ENCODE measurements around the gene SLC9A6.
"Not testable (repeated sequence)": the region's sequence is repeated elsewhere in the genome, so short reads cannot be mapped to it uniquely, and the experiment has no call there.

SLC9A6 gene

DNA sequence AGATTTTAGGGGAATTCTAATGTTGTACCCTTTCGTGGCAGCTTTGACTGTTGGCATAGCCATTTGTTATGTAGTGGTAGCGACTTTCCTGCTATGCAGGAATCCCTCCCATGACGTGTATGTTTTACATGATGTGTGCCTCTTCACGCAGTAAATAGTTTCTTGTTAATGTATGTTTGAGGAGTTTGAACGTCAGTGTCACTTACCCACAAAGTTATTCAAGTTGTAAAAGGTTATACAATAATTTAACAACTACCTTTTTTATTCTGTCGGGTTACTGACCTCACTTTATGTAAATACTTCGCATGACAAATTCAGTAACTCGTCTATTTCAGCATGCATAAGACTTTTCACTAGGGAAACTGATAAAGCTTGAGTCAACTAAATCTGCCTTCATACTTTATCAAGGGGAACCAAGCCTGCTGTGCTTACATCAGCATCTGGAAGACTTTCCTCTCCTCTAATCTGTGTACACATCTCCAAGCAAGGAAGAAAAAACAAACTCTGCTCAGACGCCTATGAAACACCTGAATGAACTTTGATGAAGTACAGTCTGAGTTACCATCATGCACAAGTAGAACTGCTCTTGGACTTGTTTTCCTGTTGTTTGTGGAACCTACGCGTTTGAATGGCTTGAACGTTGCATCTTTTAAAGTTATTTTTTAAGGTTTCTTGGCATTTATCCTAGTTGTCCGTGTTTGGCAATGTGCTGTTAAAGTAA lies 61.2 kb downstream of the SLC9A6 start:
- Histone ChIP-seq H3K4me3 (ENCODE audit: low read depth, low read length) (no peak overlapping the region), H3K9ac (ENCODE audit: low read length) (no peak overlapping the region), H3K9me3 (ENCODE audit: control insufficient read depth, insufficient read depth, low read depth, low read length) (no peaks in the 10 kb centered on the region), H3K4me1 (ENCODE audit: control insufficient read depth, insufficient read depth, low read length) (peaks cover 3% of the 10 kb centered on the region; the same call in 1 of the 2 replicates), H3K27me3 (ENCODE audit: control insufficient read depth, insufficient read depth, low read length) (no peaks in the 10 kb centered on the region; the same call in 1 of the 2 replicates), H3K27ac (ENCODE audit: low read depth, low read length) (no peak overlapping the region), H3K36me3 (ENCODE audit: control insufficient read depth, insufficient read depth, low read length) (peaks cover 21% of the 10 kb centered on the region)

DNA sequence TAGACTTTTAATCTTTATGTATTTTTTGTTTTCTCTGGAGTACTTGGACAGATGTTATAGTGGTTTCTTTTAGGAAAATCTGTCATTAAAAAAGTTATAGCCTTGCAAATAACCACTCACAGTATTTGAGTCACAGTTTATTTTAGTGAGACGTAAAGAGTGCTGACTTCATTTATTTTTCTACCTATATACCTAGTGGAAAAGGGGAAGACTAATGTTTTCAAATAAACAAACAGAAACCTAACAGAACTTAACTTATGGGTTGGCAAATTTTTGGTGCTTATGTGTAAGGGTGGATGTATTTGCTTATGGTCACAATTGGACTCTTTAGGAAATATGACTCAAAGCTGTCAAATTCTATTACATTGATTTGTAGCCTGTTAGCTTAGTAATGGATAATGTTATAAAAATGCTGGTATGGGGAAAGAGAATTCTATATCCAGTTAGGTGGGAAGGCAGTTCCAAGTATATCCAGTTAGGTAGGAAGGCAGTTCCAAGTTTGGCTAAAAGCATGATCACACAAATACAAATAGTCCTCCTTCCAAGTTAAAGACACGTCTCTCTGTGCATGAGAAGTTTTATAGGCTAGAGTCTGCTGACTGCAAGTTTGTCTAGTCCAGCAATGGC lies 61.9 kb downstream of the SLC9A6 start:
- Histone ChIP-seq H3K4me3 (ENCODE audit: low read depth, low read length) (no peak overlapping the region), H3K36me3 (ENCODE audit: control insufficient read depth, insufficient read depth, low read length) (peaks cover 18% of the 10 kb centered on the region), H3K4me1 (ENCODE audit: control insufficient read depth, insufficient read depth, low read length) (peaks cover 3% of the 10 kb centered on the region; the same call in 1 of the 2 replicates), H3K9ac (ENCODE audit: low read length) (no peak overlapping the region), H3K9me3 (ENCODE audit: control insufficient read depth, insufficient read depth, low read depth, low read length) (no peaks in the 10 kb centered on the region), H3K27ac (ENCODE audit: low read depth, low read length) (no peak overlapping the region), H3K27me3 (ENCODE audit: control insufficient read depth, insufficient read depth, low read length) (no peaks in the 10 kb centered on the region; the same call in 1 of the 2 replicates)

DNA sequence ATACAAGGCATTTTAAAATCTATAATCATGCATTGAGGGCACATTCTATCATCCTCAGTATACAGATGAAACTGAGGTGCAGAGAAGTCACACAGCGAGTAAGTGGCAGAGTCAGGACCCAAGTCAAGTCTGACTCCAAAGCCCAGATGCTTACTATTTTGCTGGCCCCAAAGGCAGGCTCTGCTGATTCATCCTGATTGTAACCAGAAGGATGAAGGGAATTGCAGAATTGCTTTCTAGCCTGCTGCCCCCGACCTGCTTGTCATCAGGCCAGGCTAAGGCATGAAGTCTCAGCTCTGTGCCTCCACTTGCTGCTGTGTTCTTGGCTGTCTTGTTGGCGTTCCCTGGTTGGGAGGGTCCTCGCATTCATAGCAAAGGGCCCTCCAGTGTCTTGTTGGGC lies 62.7 kb downstream of the SLC9A6 start:
- Histone ChIP-seq H3K27ac (ENCODE audit: low read depth, low read length) (no peak overlapping the region), H3K9ac (ENCODE audit: low read length) (no peak overlapping the region), H3K36me3 (ENCODE audit: control insufficient read depth, insufficient read depth, low read length) (peaks cover 15% of the 10 kb centered on the region), H3K9me3 (ENCODE audit: control insufficient read depth, insufficient read depth, low read depth, low read length) (no peaks in the 10 kb centered on the region), H3K4me3 (ENCODE audit: low read depth, low read length) (no peak overlapping the region), H3K27me3 (ENCODE audit: control insufficient read depth, insufficient read depth, low read length) (no peaks in the 10 kb centered on the region; the same call in 1 of the 2 replicates), H3K4me1 (ENCODE audit: control insufficient read depth, insufficient read depth, low read length) (peaks cover 3% of the 10 kb centered on the region; the same call in 1 of the 2 replicates)

DNA sequence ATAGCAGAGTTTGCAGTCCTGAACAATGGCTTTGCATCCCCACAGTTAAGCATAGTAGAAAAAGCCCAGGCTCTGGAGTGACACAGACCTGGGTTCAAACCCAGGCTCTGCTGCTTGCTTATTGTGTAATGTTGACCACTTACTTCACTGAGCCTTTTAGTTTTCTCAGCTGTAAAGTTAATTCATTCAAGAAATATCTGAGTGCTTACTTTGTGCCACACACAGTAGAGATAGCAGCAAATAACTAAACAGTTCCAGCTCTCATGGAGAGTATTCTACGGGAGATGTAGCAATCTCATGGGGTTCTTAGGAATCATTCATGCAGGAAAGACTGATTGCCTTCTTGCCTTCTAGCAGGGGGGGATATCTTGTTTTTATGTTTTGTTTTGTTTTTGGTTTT lies 63.2 kb downstream of the SLC9A6 start:
- Histone ChIP-seq H3K36me3 (ENCODE audit: control insufficient read depth, insufficient read depth, low read length) (peaks cover 15% of the 10 kb centered on the region), H3K27ac (ENCODE audit: low read depth, low read length) (no peak overlapping the region), H3K9ac (ENCODE audit: low read length) (no peak overlapping the region), H3K4me3 (ENCODE audit: low read depth, low read length) (no peak overlapping the region), H3K9me3 (ENCODE audit: control insufficient read depth, insufficient read depth, low read depth, low read length) (no peaks in the 10 kb centered on the region), H3K4me1 (ENCODE audit: control insufficient read depth, insufficient read depth, low read length) (peaks cover 3% of the 10 kb centered on the region; the same call in 1 of the 2 replicates), H3K27me3 (ENCODE audit: control insufficient read depth, insufficient read depth, low read length) (no peaks in the 10 kb centered on the region; the same call in 1 of the 2 replicates)

DNA sequence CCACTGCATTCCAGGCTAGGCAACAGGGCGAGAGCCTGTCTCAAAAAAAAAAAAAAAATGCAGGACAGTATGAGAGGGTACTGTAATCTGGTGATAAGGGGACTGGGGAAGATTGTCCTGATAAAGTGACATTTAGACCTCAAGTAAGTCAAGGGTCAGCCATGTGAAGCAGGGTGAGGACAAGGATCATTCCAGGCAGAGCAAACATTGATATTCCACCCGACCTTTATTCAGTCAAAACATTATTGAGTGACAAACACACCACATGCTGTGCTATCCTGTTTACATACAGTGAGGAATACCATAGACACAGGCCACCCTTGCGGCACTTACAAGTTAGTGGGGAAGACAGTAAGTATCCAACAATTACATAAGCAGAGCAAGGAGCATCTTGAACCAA lies 64.4 kb downstream of the SLC9A6 start:
- Histone ChIP-seq H3K27me3 (ENCODE audit: control insufficient read depth, insufficient read depth, low read length) (no peaks in the 10 kb centered on the region; the same call in 1 of the 2 replicates), H3K27ac (ENCODE audit: low read depth, low read length) (no peak overlapping the region), H3K4me3 (ENCODE audit: low read depth, low read length) (no peak overlapping the region), H3K36me3 (ENCODE audit: control insufficient read depth, insufficient read depth, low read length) (0 out of 2 replicates have a peak, but pooled peaks cover 5% of the 10 kb centered on the region), H3K9me3 (ENCODE audit: control insufficient read depth, insufficient read depth, low read depth, low read length) (no peaks in the 10 kb centered on the region), H3K9ac (ENCODE audit: low read length) (no peak overlapping the region), H3K4me1 (ENCODE audit: control insufficient read depth, insufficient read depth, low read length) (peaks cover 3% of the 10 kb centered on the region; the same call in 1 of the 2 replicates)

DNA sequence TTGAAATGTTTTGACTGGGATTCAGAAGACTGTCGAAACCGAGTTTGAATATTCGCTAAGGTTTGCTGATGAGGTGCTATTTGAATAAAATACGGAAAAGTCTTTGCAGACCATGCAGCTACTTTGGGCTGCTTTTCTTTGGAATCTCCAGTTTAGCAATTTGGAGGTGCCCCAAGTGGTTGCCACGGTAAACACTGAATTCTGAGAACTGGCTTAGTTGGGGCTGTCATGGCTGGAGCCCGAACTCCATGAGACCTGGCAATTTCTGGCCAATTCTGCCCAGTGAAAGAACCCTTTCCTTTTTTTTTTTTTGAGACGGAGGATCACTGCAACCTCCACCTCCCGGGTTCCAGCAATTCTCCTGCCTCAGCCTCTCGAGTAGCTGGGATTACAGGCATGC lies 65.6 kb downstream of the SLC9A6 start:
- H3K36me3 ChIP-seq (ENCODE audit: control insufficient read depth, insufficient read depth, low read length); H3K27me3 ChIP-seq (ENCODE audit: control insufficient read depth, insufficient read depth, low read length); H3K27ac ChIP-seq (ENCODE audit: low read depth, low read length); H3K4me1 ChIP-seq (ENCODE audit: control insufficient read depth, insufficient read depth, low read length); H3K4me3 ChIP-seq (ENCODE audit: low read depth, low read length); H3K9me3 ChIP-seq (ENCODE audit: control insufficient read depth, insufficient read depth, low read depth, low read length); H3K9ac ChIP-seq (ENCODE audit: low read length): not testable (repeated sequence)

DNA sequence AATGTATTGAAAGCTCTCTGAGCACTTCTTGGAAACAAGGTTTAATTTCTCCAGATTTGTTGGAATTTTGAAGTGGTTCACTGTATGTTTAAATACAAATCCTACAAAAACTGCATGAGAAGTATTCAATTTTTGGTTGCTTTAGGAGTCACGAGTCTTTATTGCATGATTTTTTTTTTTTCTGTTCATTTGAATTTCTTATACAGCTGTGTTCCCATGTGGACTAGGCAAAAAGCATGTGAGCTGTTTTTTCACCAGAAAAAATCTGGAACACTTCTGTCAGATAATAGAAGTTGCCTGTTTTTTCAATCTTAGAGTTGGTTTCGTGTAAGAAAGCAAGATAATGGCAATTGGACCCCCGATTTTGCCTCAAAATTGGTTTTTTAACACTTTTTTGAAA lies 66.4 kb downstream of the SLC9A6 start:
- Histone ChIP-seq H3K9me3 (ENCODE audit: control insufficient read depth, insufficient read depth, low read depth, low read length) (no peaks in the 10 kb centered on the region), H3K4me1 (ENCODE audit: control insufficient read depth, insufficient read depth, low read length) (peaks cover 3% of the 10 kb centered on the region; the same call in 1 of the 2 replicates), H3K27me3 (ENCODE audit: control insufficient read depth, insufficient read depth, low read length) (no peaks in the 10 kb centered on the region; the same call in 1 of the 2 replicates), H3K27ac (ENCODE audit: low read depth, low read length) (no peak overlapping the region), H3K9ac (ENCODE audit: low read length) (no peak overlapping the region), H3K4me3 (ENCODE audit: low read depth, low read length) (no peak overlapping the region), H3K36me3 (ENCODE audit: control insufficient read depth, insufficient read depth, low read length) (no peaks in the 10 kb centered on the region)

DNA sequence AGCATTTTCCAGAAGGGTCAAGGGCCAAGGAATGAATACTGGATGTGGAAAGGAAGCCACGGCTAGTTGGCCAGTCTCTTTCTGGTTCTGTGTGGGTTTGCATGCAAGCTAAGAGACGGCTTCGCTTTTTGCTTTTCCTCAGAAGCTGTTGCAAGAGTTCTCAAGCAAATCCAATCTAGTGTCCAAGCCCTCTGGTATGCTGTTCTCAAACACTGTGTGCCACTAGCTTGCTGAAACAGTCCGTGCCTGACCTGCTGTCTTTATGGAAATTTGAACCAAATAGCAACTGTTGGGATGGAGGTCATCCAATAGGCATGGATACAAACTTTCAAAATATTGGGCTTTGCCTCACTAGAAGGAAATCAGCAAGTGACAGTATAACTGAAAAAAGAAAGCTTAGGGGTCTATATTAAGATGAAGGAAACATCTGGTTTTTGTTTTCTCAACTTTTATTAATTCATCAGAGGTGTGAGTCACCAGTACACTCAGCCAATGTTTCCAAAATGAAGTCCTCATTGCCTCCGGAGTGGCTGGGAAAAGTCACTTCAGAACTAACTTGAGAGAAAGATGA lies 70.5 kb downstream of the SLC9A6 start:
- Histone ChIP-seq H3K4me3 (ENCODE audit: low read depth, low read length) (no peak overlapping the region), H3K27ac (ENCODE audit: low read depth, low read length) (no peak overlapping the region), H3K36me3 (ENCODE audit: control insufficient read depth, insufficient read depth, low read length) (no peaks in the 10 kb centered on the region), H3K9ac (ENCODE audit: low read length) (no peak overlapping the region), H3K27me3 (ENCODE audit: control insufficient read depth, insufficient read depth, low read length) (no peaks in the 10 kb centered on the region; the same call in 1 of the 2 replicates), H3K4me1 (ENCODE audit: control insufficient read depth, insufficient read depth, low read length) (no peaks in the 10 kb centered on the region), H3K9me3 (ENCODE audit: control insufficient read depth, insufficient read depth, low read depth, low read length) (no peaks in the 10 kb centered on the region)

DNA sequence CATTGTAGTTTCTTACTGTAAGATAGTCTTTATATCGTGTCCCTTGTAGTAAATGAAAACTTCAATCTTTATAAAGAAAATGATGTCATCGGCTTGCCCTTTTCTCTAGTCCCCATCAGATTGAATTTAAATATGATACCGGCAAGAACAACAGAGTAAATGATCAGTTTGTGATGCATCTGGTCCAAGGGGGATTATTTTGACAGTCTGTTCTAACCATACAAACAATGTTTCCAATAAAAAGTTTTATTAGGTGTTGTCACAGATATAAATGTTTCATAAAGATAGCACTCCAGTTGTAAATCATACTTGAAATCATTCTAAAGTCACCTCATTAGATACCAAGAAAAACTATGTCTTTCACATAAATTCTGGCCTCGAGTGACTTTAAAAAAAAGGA lies 72.3 kb downstream of the SLC9A6 start:
- Histone ChIP-seq H3K27ac (ENCODE audit: low read depth, low read length) (no peak overlapping the region), H3K9me3 (ENCODE audit: control insufficient read depth, insufficient read depth, low read depth, low read length) (no peaks in the 10 kb centered on the region), H3K9ac (ENCODE audit: low read length) (no peak overlapping the region), H3K36me3 (ENCODE audit: control insufficient read depth, insufficient read depth, low read length) (no peaks in the 10 kb centered on the region), H3K27me3 (ENCODE audit: control insufficient read depth, insufficient read depth, low read length) (no peaks in the 10 kb centered on the region; the same call in 1 of the 2 replicates), H3K4me3 (ENCODE audit: low read depth, low read length) (no peak overlapping the region), H3K4me1 (ENCODE audit: control insufficient read depth, insufficient read depth, low read length) (no peaks in the 10 kb centered on the region)

DNA sequence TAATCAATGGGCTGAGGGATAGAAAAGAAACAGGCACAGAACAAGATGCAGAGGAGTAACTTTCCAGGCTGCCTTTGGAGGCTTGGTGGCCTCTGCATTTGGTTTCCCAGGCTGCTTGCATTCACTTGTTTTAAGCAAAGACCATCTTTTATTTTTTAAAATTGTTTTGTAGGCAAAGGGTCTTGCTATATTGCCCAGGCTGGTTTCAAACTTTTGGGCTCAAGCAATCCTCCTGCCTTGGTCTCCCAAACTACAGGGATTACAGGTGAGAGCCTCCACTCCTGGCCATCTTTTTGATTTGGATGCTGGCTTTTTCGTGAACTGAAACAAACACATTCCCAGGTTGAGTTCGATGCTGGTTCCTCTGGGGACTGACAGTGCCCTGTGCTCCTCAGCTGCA lies 74.1 kb downstream of the SLC9A6 start:
- no peak overlapping the region for H3K9ac ChIP-seq (ENCODE audit: low read length)
- H3K9me3 ChIP-seq (ENCODE audit: control insufficient read depth, insufficient read depth, low read depth, low read length), result no peaks in the 10 kb centered on the region
- no peak overlapping the region for H3K4me3 ChIP-seq (ENCODE audit: low read depth, low read length)
- H3K27me3 ChIP-seq (ENCODE audit: control insufficient read depth, insufficient read depth, low read length), result peaks cover 3% of the 10 kb centered on the region; the same call in 1 of the 2 replicates
- H3K27ac ChIP-seq (ENCODE audit: low read depth, low read length), result no peak overlapping the region
- H3K36me3 ChIP-seq (ENCODE audit: control insufficient read depth, insufficient read depth, low read length), result no peaks in the 10 kb centered on the region
- H3K4me1 ChIP-seq (ENCODE audit: control insufficient read depth, insufficient read depth, low read length), result peaks cover 4% of the 10 kb centered on the region; the same call in 1 of the 2 replicates

DNA sequence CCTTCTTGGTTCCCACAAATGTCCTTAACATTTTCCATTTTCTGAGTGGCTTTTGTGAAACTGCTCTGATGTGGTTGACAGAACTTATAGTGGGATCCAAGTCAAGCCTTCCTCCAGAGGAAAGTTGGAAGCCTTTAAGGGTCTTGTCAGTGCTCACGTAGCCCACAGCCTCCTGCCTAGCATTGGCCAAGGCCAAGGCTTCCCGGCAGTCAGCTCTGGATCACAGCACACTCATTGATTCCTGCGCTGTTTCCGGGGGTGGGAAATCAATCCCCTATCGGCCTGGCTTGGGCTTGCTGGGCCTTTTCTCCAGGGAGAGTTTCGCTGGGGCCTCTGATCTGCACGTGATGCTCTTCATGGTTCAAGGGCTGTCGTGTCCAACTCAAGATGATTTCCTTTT lies 76.1 kb downstream of the SLC9A6 start:
- Histone ChIP-seq H3K4me3 (ENCODE audit: low read depth, low read length) (no peak overlapping the region), H3K9ac (ENCODE audit: low read length) (no peak overlapping the region), H3K9me3 (ENCODE audit: control insufficient read depth, insufficient read depth, low read depth, low read length) (no peaks in the 10 kb centered on the region), H3K27ac (ENCODE audit: low read depth, low read length) (no peak overlapping the region), H3K27me3 (ENCODE audit: control insufficient read depth, insufficient read depth, low read length) (peaks cover 3% of the 10 kb centered on the region; the same call in 1 of the 2 replicates), H3K36me3 (ENCODE audit: control insufficient read depth, insufficient read depth, low read length) (no peaks in the 10 kb centered on the region), H3K4me1 (ENCODE audit: control insufficient read depth, insufficient read depth, low read length) (peaks cover 12% of the 10 kb centered on the region; the same call in 1 of the 2 replicates)

All from HUES6 (cell line).